Superior temporal gyrus (tissue), 1 donor: ENCODE data around the gene OS9.
A peak's percentile ranks its signal among the peaks of the same experiment; 100 is the strongest.

Source experiments
- DNase-seq: peaks from one replicate; pipeline ENCODE4 v3.0.0-alpha.2; 2016; ENCODE audit errors: extremely low spot score

OS9 gene

DNA sequence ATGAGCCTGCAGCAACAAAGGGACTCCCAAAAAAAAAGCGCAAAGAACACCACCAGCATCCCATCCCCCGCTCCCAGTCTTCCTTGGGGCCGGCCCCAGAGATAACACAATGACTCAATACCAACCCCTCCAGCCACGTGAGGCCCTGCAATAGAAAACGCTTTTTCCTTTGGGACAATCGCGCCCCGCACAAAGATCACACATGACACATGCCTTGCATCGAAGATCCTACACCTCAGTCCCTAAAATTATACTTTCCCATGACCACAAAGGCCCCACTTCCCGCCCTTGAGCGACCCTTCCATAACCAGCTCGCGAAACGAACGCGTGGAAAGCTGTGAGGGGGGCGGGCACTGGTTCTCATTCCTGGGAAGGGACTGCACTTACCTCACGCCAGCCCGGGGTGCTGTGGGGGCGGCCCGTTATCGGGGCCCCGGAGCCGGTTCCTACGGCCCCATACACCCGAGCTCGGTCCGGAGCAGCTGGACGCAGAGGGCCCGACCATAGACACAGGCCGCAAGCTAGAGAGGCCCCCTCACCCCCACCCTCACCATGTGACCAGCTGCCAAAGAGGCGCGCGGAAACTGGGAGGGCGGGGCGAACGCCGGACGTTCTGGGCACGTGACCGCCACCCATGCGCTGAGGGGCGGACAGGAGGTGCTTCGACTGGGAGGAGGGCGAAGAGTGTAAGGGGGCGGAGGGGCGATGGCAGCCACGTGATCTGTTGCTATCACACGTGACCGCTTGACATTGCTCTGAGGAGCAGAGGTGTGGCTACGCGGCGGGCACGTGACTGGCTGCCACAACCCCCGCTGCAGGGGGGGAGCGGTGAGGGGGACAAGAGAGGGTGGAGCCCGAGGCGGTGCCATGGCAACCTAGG is 58.1 kb downstream of the OS9 start, which contains the start of gene CDK4:
Gene CDK4 (minus strand): TSS at position 523 of the 880 bp plus-strand sequence. CDS start 593 bp downstream, outside the sequence.
- peak; percentile 100 for DNase-seq

DNA sequence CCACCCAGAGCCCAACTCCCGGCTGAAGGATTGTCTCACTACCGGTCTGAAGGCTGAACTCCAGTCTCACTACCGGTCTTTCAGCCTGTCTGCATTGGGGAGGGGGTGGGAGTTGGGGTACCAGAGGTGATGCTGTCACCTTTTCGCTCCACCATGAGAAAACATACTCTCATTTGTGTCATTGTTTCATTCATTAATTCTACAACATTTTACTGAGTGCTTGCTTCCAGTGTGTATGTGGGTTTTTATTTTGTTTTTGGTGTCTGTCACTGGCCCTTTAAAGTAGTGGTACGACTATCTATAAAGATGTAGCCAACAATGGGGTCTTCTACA is 58.7 kb downstream of the OS9 start:
- DNase-seq = no peak

DNA sequence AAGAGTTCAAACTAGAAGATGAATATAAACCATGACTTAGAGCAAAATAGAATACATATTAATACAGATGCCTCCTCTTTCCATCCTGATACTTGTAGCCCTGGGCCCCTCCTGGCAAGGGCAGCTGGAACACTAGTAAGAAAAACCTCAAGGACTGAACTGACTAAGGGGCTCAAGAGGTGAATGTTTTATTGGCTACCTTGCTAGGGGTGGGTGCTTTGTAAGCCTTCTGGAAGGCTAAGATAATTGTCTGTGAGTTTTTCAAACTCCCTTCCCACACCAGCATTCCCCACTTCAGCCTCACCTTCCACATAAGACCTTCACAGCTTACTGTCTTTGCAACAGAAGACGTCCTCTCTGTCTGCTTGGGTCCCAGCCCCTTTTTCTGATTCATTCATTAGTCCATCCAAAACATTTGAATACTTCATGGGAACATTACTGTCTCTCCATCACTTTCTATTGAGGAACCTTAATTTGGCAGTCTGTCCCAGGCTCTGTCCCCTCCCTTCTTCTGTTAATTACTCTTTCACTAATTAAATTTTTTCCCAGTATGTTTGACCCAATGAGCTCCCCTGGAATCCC is 59.9 kb downstream of the OS9 start:
- DNase-seq = no peak

DNA sequence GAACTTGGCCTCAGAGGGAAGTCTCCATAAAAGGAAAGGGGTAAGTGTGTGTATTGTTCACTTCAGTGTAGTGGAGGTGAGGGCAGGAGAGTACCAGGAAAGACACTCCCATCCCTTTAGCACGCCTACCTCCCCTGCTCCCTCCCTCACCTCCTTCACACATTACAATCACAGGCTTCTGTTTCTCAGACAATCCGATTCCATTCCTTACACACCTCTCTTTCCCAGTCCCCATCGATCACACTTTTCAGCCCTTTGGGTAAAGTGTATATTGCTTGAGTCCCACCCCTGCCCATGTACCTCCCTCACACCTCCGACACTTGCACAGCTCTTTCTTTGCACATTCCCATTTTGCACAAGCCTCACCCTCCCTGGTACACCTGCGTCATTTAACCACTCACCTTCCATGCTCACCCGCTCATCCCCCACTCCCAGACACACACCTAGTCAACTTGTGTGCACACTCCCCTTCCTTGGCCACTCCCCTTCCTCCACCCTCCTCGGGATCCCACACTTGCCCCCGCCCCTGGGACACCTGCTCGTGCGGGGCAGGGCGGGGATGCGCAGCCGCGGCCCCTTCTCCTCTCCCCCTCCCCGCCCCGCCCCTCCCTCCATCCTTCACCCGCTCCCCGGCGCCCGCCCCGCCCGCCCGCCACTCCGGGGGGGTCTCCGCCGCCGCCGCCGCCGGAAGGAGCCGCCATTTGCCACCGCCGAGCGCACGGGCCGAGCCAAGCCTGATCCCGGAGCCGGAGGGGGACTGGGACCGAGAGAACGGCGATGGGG is 60.7 kb downstream of the OS9 start, which contains the start of gene MARCHF9:
Gene MARCHF9 (plus strand): TSS at position 693 of the 783 bp plus-strand sequence. CDS start 426 bp downstream, outside the sequence.
- peak; percentile 25 for DNase-seq

DNA sequence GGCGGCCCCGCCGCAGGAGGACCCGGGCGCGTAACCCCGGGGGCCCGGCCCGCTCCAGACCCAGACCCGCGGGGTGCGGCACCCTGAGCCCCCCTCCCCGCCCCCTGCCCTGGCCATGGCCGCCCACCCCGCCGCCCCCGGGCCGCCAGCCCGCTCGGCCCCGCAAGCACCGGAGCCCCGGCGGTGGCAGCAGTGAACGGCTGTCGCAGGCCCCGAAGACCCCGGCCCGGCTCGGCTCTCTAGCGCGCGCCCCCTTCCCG is 61.2 kb downstream of the OS9 start:
- no peak for DNase-seq

DNA sequence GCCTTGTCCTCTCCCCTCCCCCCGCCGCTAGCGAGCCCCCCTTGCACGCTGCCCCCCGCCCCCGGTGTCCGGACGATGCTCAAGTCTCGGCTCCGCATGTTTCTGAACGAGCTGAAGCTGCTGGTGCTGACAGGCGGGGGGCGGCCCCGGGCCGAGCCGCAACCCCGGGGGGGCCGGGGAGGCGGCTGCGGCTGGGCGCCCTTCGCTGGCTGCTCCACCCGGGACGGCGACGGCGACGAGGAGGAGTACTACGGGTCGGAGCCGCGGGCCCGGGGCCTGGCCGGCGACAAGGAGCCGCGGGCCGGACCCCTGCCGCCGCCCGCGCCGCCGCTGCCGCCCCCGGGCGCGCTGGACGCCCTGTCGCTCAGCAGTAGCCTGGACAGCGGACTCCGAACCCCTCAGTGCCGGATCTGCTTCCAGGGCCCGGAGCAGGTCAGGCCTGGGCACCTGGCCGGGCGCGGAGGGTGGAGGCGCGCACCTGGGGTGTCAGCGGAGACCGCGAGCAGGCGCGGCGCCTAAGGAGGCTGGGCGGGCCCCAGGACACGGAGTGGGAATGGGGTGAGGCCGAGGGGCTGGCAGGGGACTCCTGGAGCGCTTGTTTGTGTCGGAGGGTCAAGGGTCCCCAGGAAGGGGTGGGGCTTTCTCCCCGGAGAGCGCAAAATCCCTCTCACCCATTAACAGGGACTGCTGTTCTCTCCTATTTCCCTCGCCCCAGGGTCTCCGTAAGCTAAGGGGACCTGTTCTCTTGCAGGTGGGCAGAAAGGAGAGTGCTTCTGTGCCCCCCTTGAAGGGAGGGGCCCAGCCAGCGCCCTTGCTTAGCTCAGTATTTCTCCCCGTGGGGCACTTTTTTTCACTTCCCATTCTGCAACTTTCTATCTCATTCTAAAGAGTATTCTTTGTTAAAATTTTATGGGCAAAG is 61.8 kb downstream of the OS9 start:
- DNase-seq = no peak

DNA sequence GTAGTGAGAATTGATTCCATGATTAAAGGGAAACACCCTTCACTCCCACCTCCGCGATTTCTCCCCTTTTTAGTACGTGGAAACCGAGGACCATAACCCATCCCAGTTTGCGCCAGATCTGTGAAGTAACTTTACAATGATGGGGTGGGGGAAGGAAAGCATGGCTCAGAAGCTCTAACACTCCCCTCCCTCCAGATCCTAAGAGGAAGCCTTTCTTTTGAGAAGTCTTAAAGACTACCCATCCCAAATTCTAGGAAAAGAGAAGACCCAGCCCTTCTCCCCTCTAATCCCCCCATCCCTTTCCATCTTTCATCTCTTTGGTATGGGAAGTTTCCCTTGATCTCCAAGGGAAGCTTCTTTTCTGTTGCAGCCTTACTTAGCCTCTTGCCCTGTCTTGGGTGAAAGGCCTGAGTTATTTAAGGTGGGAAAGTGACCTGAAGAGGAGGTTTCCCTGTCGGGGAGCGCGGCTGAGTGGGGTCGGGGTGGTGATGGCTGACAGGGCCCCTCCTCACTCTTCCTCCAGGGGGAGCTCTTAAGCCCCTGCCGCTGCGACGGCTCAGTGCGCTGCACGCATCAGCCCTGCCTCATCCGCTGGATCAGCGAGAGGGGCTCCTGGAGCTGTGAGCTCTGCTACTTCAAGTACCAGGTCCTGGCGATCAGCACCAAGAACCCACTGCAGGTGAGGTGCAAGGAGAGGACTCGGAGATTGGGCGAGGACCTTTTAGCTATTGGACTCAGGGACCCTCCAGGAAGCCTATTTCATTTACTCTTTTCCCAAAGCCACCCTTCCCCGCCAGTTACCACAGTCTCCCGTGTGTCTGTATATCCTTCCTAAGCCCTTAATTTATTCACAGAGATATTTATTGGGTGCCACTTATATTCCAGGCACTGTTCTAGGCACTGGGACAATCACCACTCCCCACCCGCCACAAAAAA is 62.7 kb downstream of the OS9 start:
- DNase-seq = no peak

DNA sequence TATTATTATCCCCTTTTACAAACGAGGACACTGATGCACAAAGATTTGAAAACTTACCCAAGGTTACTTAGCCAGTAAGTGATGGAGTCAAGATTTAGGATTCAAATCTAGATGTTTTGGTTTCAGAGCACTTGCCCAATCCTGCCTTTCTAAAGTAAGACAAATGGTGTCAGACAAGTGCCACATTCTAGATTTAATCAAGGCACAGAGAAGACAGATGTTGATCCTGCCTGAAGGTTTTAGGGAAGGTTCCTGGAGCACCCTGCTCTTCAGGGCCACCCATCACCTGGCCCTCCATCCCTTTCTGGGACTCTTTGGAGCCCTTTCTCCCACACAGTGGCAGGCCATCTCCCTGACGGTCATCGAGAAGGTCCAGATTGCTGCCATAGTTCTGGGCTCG is 63.8 kb downstream of the OS9 start:
- DNase-seq = no peak

DNA sequence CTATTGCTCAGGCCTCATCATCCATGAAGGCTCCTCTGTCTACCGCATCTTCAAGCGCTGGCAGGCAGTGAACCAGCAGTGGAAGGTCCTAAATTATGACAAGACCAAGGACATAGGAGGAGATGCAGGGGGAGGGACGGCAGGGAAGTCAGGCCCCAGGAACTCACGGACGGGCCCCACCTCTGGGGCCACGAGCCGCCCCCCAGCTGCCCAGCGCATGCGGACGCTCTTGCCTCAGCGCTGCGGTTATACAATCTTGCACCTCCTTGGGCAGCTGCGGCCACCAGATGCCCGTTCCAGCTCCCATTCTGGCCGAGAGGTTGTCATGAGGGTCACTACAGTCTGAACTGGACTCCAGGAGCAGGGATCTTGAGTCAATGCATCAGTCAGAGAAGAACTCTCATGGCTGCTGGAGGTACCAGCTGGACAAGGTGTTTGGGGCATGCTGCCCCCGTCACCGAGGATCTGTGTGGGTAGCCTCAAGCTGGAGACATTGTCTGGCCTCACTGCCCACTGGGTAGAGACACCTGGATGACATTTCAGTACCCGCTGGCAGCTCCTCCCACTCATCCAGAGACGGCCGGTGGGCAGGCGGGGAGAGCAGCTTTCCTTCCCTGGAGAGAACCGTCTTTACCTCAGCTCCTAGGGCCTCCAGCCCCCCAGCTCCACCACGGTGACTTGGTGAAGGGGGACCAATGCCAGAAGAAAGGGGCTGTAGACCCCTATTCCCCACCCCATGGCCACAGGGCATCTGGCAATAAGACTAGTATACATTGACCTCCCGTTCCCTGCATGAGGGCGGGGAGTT is 64.8 kb downstream of the OS9 start:
- DNase-seq = no peak

DNA sequence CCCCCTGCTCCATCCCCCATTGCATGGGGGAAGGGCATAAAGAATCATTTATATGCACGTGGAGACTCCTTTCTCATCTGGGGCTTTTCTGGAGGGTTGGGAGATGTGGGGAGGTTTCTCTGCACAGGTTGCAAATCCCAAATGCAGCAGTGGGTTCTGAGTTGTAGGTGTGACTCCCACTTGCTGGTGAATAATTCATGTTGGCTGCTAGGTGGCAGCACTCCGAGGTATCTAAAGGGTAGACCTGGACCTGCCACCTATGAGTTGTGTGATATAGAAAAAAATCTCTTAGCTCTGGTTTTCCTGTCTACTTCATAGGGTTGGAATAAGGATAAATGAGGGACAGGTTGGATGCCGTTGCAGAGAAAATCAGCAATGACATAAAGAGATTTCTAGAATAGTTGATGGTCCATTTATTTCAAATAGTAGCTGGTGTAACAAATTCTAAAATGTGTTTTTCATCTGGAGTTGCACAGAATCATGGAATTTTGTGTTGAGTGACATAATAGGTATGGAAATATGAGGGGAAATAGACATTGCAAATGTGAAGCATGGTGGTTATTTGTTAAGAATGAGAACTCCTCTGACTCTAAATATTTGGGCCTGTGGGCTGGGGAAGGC is 65.5 kb downstream of the OS9 start:
- DNase-seq = no peak

DNA sequence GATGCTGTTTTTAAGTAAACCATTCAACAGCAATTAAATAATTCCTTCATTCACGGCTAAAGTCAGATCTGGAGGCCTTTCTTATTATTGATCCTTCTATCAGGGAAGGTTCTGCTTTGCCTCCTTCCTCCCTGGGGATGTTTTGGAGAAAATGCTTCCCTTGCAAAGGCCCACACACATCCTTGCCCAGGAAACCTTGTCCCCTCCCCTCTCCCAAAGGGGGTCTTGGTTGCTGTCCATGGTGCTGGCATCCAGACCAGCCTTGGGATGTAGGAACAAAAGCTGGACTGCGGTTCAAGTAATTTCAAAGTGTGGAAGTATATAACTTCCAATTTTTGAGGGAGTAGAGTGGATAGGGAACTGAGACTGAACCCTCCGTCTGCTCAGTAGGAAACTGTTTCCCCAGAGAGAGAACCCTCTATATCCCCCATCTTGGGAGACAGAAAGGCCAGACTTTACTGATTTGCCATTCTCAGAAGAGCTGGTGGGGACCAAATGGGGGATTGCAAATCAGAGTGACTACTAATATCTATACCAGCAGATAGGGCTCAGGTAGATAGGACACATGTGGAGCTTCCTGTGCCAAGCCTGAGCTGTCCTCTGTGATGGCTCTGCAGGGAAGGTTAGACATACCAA is 66.5 kb downstream of the OS9 start:
- DNase-seq = no peak

DNA sequence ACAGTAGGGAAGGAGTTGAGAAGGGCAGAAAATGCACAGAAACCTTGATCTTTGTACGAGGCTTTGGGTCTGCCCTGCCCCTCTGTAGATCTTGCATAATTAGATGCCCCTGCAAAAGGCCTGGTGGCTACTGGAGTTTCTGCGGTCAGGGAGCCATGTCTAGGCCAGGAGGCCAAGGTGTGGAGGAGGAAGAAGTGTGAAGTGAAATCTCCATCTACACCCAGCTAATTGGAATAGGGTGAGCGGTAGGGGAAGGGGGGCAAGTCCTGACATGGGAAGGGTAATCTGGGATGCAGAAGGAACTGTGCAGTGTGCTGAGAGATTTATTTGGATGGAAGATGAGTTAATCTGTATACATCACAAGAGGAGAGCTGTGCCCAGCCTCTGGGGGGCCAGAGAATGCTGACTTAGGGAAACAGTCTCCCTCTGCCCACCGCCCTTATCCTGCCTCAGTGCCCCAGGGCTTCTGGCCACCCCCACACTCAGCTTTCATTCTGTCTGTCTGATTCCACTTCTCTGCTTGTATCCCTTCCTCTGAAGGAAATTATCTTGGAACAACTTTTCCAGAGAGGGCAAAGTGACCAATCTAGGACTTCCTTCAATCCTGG is 67.6 kb downstream of the OS9 start:
- no peak for DNase-seq

DNA sequence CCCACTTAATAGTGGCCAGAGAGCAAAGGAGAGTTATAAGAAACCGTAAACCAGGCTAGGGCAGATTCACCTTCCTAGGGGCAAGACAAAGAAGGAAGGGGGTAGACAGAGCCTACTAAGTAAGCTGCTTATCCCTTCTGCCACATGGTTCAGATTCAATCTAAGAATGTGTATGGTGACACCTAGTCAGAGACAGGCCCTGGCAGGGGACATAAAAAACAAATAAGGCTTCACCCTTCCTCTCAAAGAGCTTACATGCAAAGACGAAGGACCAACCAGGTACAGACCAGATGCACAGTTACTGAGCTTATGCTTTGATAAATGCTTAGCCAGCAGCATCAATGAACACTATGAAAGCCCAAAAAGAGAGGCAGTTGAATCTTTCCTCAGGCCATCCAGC is 68.5 kb downstream of the OS9 start:
- no peak for DNase-seq

DNA sequence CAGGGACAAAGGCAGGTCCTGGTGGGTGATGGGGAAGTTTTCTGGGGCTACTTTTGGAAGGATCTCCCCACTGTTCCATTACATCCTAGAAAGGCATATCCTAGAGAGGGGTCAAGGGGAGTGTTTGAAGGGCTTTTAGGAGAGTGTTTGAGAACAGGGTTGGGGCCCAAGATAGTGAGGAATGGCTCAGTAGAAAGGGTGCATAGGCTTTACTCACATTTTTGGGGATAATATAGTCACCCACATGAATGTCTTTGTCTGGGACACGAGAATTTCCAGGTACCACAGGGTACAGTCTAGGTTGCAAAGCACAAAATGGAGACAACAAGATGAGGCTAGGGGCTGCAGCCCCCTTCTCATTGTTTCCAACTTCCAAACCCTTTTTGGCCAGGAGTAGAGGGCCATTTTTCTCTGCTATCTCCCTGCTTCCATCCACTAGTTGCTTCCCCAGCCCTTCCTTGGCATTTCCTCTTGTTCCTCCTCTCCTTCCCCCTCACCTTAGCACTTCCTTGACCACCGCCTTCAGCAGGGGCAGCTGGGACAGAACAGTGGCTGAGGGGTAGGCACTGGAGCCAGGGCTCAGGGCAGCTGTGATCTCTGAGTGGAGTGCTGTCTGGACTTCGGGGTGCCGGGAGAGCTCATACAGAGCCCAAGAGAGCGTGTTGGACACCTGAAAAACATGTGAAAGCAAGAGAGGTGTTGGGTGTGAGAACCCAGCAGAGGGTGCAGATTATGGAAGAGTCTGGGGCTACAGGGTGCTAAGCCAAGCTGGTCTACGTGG is 70.1 kb downstream of the OS9 start:
- DNase-seq = no peak

DNA sequence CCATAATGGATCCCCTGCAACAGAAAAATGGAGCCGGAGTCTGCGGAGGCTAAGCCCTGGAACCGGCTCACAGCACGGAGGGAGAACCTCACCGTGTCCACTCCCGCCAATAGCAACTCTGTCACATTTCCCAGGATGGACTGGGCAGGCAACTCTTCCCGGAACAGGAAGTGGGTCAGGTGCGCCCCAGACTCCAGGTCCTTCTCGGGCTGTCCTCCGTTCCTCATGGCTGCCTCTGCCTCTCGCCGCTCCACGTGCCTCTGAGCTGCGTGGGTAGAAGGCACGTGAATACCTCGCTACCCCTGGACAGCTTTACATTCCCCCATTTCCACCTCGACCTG is 70.7 kb downstream of the OS9 start:
- no peak for DNase-seq

DNA sequence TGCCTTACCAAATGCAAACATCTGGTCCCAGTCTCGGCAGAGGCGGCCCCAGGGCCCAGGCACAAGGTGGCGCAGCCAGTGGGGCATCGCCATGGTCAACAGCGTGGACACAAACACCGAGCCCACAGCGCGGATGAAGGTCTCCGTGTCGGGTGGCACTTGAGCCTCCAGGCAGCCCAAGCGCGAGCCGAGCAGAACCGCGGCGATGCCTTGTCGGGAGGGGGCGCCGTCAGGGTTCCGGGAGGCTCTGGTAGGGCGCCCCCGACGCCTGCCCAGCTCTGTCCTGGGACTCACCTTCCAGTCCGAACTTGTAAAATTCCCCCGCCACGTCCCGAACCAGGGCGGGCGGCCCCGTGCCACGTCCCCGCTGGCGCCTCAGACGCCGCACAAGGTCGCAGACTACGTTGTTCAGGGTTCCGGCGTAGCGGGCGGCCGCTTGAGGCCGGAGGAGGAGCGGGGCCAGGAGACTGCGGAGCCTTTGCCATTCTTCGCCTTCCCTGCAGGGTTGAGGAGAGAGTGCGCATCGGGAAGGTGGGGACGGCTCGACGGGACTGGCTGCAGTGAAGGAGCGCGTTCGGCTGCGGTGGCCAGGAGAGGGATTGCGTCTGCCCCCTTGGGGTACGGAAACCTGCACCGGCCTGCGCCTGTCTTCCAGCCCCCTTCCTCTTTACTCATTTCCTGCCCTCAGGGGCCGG is 71.2 kb downstream of the OS9 start:
- DNase-seq = no peak
